Germinal center (tissue), 1 donor: ENCODE results near the gene DYNLT2.
"Not testable (repeated sequence)": the region's sequence is repeated elsewhere in the genome, so short reads cannot be mapped to it uniquely, and the experiment has no call there.

Experiments used
- DNase-seq: peaks from one replicate; pipeline ENCODE4 v3.0.0; 2012; ENCODE audit warnings: mixed read lengths, low spot score

DYNLT2 gene

DNA sequence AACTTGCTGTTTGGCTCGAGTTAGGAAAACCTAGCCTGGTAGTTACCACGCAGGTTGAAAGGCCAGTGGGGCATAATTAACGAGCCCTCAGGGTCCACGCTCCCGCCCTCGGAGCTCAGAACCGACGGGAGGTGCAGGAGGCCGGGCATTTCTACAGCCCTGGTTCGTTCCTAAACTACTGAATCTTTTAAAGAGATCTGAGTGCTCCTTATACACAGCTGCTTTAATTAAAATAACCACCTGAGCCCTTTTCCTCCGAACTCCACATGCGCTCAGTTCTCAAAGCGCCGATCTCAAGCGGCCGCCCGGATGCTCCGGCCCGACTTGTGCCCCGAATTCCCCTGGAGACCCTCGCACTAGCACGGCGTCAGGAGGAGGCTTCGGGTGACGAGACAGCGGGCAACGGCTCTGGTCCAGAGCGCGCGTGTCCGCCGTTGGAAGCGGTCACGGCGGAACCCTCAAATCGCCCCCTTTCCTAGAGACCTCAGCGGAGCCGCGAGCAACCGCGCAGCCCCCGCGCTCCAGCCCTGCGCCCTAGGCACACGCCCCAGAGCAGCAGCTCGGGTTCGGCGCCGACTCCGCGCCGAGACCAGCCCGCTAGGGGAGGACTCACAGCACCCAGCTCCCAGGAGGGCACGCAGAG lies 49.9 kb downstream of the DYNLT2 start:
- DNase-seq: peak; percentile 11

DNA sequence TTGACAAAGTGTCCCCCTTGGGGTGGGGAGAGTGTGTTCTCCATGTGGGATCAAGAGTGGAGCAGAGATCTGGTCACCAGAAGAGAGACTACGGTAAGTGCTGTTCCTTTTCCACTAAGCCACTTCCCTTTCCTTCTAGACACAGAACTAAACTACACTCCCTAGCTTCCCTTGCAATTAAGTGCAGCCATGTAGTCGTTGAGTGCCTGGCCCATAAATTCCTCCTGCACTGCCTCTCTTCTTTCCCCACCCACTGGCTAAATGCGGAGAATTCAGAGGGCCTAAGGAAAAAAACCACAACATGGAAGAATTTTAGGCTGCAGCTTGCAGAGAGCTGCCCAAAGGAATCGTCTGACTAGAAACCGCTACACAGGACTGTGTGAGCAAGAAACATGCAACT lies 51.1 kb downstream of the DYNLT2 start:
- DNase-seq: no peak

DNA sequence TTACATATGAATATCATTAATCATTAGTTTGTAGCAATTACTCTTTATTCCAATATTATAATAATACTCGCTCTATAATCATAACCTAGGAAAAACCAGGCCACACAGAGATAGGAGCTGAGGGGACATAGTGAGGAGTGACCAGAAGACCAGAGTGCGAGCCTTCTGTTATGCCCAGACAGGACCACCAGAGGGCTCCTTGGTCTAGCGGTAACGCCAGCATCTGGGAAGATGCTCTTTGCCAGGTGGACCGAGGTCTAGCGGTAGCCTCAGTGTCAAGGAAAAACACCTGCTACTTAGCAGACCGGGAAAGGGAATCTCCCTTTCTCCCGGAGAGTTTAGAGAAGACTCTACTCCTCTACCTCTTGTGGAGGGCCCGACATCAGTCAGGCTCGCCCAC lies 54.3 kb downstream of the DYNLT2 start:
- not testable (repeated sequence) for DNase-seq

DNA sequence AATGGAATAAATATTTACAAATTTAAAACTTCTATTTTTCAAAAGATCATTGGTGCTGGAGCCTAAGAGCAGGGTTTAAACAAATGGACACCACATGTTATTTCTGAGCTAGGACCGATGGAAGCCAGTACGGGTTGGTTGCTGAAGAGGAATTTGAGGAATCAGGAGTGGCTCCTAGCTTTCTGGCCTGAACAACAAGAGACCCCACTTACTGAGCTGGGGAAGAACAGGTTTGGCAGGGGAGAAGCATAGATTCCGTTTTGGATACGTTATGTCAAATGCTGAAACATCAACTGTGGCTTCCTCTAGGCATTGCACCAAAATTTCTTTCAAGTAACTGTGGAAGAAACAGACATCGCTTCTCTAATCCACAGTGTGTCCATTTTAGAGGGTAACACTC lies 56.2 kb downstream of the DYNLT2 start:
- DNase-seq: no peak

DNA sequence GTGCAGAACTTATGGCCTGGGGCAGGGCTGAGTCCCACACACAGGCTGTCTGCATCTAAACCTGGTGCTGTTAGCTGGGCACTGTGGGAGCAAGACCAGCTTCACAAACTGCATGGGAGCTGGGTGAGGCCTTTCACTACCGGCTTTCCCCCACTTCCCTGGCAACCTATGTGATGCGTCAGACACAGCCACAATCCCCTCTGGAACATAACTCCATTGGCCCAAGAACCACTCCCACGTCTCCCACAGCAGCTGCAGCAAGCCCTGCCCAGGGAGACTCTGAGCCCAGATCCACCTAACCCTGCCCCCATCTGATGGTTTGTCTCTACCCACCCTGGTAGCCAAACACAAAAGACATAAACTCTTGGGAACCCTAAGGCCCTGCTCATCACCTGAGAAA lies 58.9 kb downstream of the DYNLT2 start:
- DNase-seq: no peak

DNA sequence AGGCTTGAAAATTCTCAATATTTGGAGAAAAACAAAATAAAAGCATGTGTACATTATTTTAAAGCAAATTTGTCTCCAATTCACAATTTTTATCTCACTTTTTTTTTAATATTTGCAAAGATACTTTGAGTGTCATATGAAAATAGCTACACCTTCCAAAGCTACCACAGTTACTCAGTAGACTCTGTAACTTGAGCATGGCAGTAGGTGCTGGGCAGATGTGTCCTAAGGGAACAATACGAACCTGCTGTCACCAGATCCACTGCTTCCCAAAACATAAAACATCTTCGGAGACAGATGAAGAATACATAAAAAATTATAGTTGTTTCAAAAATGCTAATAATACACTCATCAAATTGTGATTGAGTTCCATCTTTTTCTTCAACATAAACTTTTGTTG lies 60.1 kb downstream of the DYNLT2 start:
- no peak for DNase-seq
